ENCODE results near the gene TPST1.
"Not testable (repeated sequence)": the region's sequence is repeated elsewhere in the genome, so short reads cannot be mapped to it uniquely, and the experiment has no call there.

TPST1 gene

GRCh38 chr7:66188645-66189044 lies 16.5 kb upstream of the TPST1 start:
- no peak for DNase-seq (ENCODE audit: low read depth)

DNA sequence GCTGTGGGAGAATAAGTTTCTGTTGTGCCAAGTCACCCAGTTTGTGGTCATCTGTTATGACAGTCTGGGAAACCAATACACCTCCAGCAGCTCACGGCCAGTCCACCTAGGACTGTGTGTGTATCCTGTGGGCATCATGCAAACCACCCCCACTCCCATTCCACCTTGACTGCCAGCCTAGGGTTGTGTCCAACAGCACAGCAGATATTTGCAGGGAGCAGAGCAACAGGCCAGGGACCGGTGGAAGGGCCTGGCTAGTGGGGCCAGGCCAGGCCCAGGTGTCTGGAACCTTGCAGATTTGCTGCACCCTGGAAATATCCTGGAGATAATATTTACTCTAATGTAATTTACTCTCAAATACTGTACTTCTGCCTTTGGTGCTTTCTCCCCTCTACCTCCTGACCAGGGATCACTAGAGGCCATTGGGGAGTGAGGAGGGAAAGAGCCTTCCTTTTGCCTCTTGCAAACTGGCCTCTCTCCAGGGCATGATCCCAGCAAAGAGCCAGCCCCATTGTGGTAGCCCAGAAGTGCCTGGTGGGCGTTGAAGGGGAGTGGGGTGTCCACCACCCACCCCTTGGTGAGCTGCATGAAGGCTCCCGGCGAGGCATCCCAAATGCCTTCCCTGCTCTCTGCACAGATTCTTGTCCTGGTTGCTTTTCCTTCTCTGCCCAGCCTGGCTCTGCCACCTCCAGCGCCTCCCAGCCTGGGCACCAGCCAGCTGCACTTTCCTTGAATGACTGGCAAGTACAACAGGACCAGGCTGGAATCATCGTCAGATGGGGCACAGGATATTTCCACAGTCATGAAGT lies 15.2 kb upstream of the TPST1 start:
- DNase-seq (ENCODE audit: low read depth), result no peak

- no peak for DNase-seq (ENCODE audit: low read depth)
Measured at GRCh38 chr7:66190504-66190857, 14.7 kb upstream of the TPST1 start.

GRCh38 chr7:66193146-66193725 lies 11.9 kb upstream of the TPST1 start:
- DNase-seq (ENCODE audit: low read depth), result no peak

DNA sequence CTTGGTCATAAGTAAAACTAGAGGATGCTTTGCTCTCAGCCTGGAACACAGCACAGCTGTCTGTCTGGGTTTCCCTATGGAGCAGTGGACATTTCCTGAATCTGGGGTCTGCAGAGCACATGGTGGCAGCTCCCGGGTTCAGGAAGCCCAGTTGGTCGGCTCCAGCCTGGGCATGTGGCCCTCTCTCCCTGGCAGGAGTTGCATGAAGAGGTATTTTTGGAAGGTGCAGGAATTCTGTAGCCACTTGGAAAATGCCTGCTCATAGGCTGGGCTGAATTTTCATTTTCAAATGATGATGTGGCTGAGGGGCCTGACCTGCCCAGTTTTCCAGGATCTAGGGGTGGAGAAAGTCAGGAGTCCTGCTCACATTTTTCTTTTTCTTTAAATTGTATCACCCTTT lies 6.7 kb upstream of the TPST1 start:
- DNase-seq (ENCODE audit: low read depth), result no peak

DNA sequence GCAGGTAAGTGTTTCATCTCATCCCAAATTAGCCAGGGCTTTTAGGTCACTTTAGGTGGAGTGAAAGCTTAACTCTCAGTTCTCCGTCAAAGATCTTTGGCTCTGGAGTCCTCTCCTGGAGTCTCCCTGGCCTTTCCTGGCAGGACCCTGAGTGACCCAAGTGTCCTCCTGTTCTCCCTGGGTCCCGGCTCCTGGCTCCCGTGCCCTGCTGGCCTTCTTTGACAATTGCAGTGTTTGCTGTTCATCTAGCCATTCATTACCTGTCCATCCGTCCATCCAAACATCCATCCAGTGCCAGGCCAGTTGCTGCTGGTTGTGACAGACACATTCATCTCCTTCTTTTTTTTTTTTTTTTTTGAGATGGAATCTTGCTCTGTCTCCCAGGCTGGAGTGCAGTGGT lies 6.2 kb upstream of the TPST1 start:
- no peak for DNase-seq (ENCODE audit: low read depth)

- no peak for DNase-seq (ENCODE audit: low read depth)
Measured at GRCh38 chr7:66202441-66202840, 2.7 kb upstream of the TPST1 start.

GRCh38 chr7:66205741-66206090 lies 582 bp downstream of the TPST1 start:
- no peak for DNase-seq (ENCODE audit: low read depth)

DNA sequence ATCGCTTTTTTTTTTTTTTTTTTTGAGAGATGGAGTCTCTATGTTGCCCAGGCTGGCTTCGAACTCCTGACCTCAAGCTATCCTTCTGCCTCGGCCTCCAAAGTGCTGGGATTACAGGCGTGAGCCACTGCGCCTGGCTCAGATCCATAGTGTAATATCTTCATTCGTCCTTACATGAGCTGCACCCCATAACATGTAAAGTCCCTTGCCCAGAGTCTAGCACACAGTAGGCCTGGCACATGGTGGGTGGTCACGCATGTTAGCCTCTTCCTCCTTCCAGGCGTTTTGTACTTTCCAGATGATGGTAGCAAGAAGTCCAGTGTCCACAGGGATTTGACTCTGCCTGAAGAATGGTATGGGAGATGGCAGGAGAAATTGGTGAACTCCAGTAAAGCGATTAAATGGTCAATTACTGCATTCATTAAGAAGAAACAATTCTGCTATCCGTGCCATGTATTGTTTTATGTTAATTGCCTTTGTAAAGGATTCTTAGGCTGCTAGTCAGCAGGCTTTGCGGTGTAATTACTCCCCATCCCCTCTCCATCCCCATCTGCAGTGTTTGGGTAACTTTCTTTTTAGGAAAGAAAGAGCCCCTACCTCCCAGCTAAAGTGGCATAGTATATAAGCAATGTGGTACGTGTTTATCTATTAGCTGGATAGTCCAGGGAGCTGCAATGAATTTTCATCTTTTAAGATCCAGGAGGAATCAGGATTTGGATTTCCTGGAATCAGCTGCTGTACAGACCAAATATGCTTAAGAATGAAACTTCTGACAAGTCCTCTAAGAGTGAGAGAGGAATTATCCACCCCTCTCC lies 1.2 kb downstream of the TPST1 start:
- no peak for DNase-seq (ENCODE audit: low read depth)

DNA sequence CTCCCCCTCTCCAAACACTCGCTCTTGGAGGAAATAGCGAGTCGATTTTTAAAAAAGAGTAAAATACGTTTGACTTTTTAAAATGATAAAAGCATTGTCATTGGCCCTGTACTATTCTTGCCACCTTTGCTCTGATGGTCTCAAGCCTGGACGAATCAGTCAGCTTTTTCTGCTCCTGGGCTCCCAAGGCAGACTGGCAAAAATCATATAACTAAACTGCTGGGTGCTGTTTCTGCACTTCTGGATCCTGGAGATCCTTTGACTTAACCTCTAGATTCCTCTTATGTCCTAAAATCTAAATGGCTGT lies 1.8 kb downstream of the TPST1 start:
- no peak for DNase-seq (ENCODE audit: low read depth)

DNA sequence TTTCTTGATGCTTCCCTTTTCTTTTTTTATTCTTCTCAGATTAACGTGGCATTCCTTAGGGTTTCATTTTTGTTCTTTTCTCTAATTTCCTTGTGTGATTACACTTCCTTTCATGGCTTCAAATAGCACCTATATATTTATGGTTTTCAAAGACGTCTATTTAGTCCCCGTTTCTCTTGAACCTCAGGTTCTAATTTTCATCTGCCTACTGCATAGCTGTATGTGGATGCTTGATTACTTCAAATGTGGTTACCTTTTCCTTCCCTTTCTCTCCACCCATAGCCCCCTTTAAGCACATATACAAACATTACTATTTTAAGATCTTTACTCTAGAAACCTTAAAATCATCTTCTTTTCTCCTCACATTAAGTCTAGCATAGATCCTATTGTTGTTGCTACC lies 2.4 kb downstream of the TPST1 start:
- no peak for DNase-seq (ENCODE audit: low read depth)

- no peak for DNase-seq (ENCODE audit: low read depth)
Measured at GRCh38 chr7:66211429-66211828, 6.3 kb downstream of the TPST1 start.

DNA sequence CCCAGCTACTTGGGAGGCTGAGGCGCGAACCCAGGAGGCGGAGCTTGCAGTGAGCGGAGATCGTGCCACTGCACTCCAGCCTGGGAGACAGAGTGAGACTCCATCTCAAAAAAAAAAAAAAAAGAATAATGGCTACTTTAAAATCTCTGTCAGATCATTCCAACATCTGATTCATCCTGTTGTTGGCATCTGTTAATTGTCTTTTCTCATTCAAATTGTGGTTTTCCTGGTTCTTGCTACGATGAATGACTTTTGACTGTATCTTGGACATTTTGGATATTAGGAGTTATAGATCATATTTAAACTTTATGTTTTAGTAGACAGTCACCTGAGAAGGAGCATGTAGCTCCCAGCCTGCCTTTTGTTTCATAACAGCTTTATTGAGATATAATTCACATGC lies 8.5 kb downstream of the TPST1 start:
- DNase-seq (ENCODE audit: low read depth), result no peak

DNA sequence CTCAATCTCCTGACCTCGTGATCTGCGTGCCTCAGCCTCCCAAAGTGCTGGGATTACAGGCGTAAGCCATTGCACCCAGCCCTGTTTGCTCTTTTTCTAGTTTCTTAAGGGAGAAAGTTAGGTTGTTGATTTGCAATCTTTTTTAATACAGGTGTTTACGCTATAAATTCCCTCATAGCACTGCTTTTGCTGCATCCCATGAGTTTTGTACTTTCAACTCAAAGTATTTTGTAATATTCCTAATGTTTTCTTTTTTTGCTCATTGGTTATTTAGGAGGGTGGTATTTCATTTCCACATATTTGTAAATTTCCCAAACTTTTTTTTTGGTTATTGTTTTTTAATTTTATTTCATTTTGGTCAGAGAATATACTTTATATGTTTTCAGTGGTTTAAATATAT lies 11.6 kb downstream of the TPST1 start:
- DNase-seq (ENCODE audit: low read depth), result no peak

- no peak for DNase-seq (ENCODE audit: low read depth)
Measured at GRCh38 chr7:66219805-66220204, 14.7 kb downstream of the TPST1 start.

- no peak for DNase-seq (ENCODE audit: low read depth)
Measured at GRCh38 chr7:66221442-66221841, 16.3 kb downstream of the TPST1 start.

- DNase-seq (ENCODE audit: low read depth), result no peak
Measured at GRCh38 chr7:66227808-66228207, 22.7 kb downstream of the TPST1 start.

GRCh38 chr7:66231326-66232216 lies 26.4 kb downstream of the TPST1 start:
- DNase-seq (ENCODE audit: low read depth), result not testable (repeated sequence)

GRCh38 chr7:66233638-66234037 lies 28.5 kb downstream of the TPST1 start:
- DNase-seq (ENCODE audit: low read depth), result no peak

GRCh38 chr7:66236713-66237303 lies 31.7 kb downstream of the TPST1 start:
- no peak for DNase-seq (ENCODE audit: low read depth)

DNA sequence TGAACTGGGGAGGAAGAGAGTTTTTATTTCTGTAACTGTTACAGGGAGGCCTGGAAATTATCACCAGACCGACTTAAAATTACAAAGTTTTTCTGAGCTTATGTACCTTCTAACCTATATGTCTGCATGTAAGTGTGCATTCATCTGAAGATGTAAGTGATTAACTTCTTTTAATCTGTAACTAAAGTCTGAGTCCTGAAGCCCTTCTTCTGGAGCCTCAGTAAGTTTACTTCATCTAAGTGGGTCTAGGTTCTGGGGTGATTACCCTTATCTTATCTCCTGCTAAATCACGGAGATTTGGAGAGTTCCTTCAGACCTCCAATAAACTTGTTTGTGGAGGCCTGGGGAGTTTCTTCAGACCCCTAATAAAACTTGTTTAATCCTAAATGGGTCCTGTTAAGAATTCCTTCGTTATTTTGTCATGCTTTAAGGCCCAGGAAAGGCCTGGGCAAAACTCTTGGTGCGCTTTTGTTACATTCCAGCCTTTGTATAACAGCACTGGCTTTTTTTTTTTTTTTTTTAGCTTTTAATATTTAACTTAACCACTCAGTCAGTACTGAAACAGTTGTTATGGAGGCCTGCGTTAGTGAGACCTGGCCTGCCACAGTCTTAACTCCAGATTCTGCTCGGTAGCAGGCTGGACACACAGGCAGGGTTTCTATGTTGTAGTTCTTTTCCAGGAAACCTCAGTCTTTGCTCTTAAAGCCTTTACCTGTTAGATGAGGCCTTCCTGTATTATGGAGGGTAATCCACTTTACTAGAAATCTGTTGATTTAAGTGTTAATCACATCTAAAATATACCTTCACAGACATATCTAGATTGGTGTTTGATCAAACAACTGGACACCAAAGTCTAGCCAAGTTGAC lies 33.0 kb downstream of the TPST1 start:
- DNase-seq (ENCODE audit: low read depth), result no peak

Measured in CMK (cell line).